K562 (cell line): Measurements from ENCODE around the gene DNAAF3. TPM values are rescaled to one million over a fixed set of nuclear protein-coding genes. Genes with fewer than 3 reads are reported as not detected.

Experiments
- CHD7 ChIP-seq: fragments of 200-600 bp; sonication (generic); IDR thresholded peaks from one replicate; pipeline ENCODE4 v1.6.1; 2012; ENCODE audit warnings: mild to moderate bottlenecking, low read depth, low read length, inconsistent platforms
- EGR1 ChIP-seq: fragments of 450-650 bp; conservative IDR thresholded peaks from 2 replicates; pipeline ENCODE4 v1.6.1; 2017; ENCODE audit warnings: mild to moderate bottlenecking
- MITF ChIP-seq: IDR thresholded peaks from 2 replicates; pipeline ENCODE4 v1.6.1; 2014; ENCODE audit warnings: antibody characterized with exemption
- NRF1 ChIP-seq, 2 experiments: fragments of 450-650 bp; IDR thresholded peaks in 1 of 2; conservative IDR thresholded peaks in 1 of 2; 2 replicates each; pipeline ENCODE4 v1.6.1; 2014; ENCODE audit warnings: mild to moderate bottlenecking in 2 of 2
- SMAD4 ChIP-seq: fragments of 250-450 bp; sonication (Bioruptor Pico); conservative IDR thresholded peaks from 2 replicates; pipeline ENCODE4 v1.8.0; 2021; ENCODE audit warnings: inconsistent platforms, mild to moderate bottlenecking, moderate library complexity
- SRSF1 ChIP-seq: fragments of 200-400 bp; formaldehyde crosslinking; IDR thresholded peaks from 2 replicates; pipeline ENCODE4 v1.6.1; 2017; ENCODE audit warnings: mild to moderate bottlenecking, low read depth, low read length, moderate library complexity
- ZBTB43 ChIP-seq: sonication (generic); formaldehyde crosslinking; IDR thresholded peaks from 2 replicates; pipeline ENCODE4 v1.8.0; 2023; ENCODE audit warnings: mild to moderate bottlenecking, missing genetic modification reagents
- ZNF395 ChIP-seq: fragments of 200-800 bp; sonication (Bioruptor generic); IDR thresholded peaks from 2 replicates; pipeline ENCODE4 v1.6.1; 2017; ENCODE audit warnings: missing genetic modification characterization, missing compliant biosample characterization
- polyA plus RNA-seq, 8 experiments: library from polyadenylated mRNA; depleted of rRNA in 4 of 8; stranded (reverse) in 5 of 8; unstranded in 3 of 8; fragments of >200 nt; fragmentation: Nextera tagmentation in 2 of 8; fragmentation: Illumina TruSeq in 1 of 8; extraction: Ambion mirVana in 2 of 8; extraction: Trizol in 1 of 8; gene quantifications; 2 replicates each; pipeline versions ENCODE4 v1.2.1 to v1.2.3, GENCODE V29; 2011 to 2014; ENCODE audit warnings: inconsistent platforms in 1 of 8, missing spikeins in 1 of 8
- total RNA-seq, 7 experiments: library from RNA; depleted of rRNA in 6 of 7; stranded (reverse); fragments of >200 nt in 6 of 7; fragmentation: Illumina TruSeq in 2 of 7; extraction: Trizol in 2 of 7; gene quantifications; 2 replicates each; pipeline versions ENCODE4 v1.2.1 to v1.2.3, GENCODE V29; 2011 to 2021; ENCODE audit warnings: low replicate concordance in 1 of 7

The DNAAF3 gene
- total and polyA plus RNA-seq, 9 of the 15 experiments (the other 6 are each of a cell fraction or from before 2014, with no cell fraction given) = 21.6 to 61.5 (median 43.0) TPM

- peak; percentile 94 for TF ChIP-seq ZBTB43 (CRISPR knock-in tag)
- peak; percentile 2; the same call in 1 of the 2 replicates for TF ChIP-seq ZNF395 (CRISPR knock-in tag)
- TF ChIP-seq MITF = peak; percentile 43; the same call in 1 of the 2 replicates
- peak; percentile 77 for TF ChIP-seq SMAD4
- TF ChIP-seq EGR1 = peak; percentile 98
- TF ChIP-seq CHD7 = no peak
- no peak for TF ChIP-seq SRSF1
- TF ChIP-seq NRF1 (conservative IDR thresholded peaks at IDR 0.05 in 1 of 2, IDR thresholded peaks at IDR 0.05 in 1 of 2) = peak; percentile 57 to 66; a peak in 3 of 4 replicates
Observed at GRCh38 chr19:55179606-55180484, 13.4 kb upstream of the DNAAF3 start, which contains the start of gene SYT5 (continued).
